UCSD-AML1 (cell line): ENCODE data around the gene SCMH1.
"Not testable (repeated sequence)": the region's sequence is repeated elsewhere in the genome, so short reads cannot be mapped to it uniquely, and the experiment has no call there.

Source experiments
- DNase-seq: peaks from one replicate; lab custom pipeline; 2025; ENCODE audit not compliant: unreplicated experiment; lab: John Stamatoyannopoulos, UW

Gene SCMH1

GRCh38 chr1:41215623-41216022 lies 26.5 kb downstream of the SCMH1 start:
- DNase-seq, result no peak

GRCh38 chr1:41213341-41213740 lies 28.8 kb downstream of the SCMH1 start:
- no peak for DNase-seq

GRCh38 chr1:41211608-41212007 lies 30.5 kb downstream of the SCMH1 start:
- DNase-seq, result not testable (repeated sequence)

- not testable (repeated sequence) for DNase-seq
Measured at GRCh38 chr1:41207053-41207452, 35.1 kb downstream of the SCMH1 start.

- DNase-seq, result no peak
Measured at GRCh38 chr1:41200728-41201127, 41.4 kb downstream of the SCMH1 start.

GRCh38 chr1:41199375-41199774 lies 42.7 kb downstream of the SCMH1 start:
- DNase-seq, result no peak

- DNase-seq, result no peak
Measured at GRCh38 chr1:41192456-41193178, 49.5 kb downstream of the SCMH1 start.

- no peak for DNase-seq
Measured at GRCh38 chr1:41184446-41184845, 57.7 kb downstream of the SCMH1 start.

GRCh38 chr1:41178230-41178629 lies 63.9 kb downstream of the SCMH1 start:
- not testable (repeated sequence) for DNase-seq

GRCh38 chr1:41175546-41175945 lies 66.6 kb downstream of the SCMH1 start:
- DNase-seq, result no peak

GRCh38 chr1:41174170-41174569 lies 67.9 kb downstream of the SCMH1 start:
- no peak for DNase-seq

GRCh38 chr1:41173651-41174050 lies 68.5 kb downstream of the SCMH1 start:
- no peak for DNase-seq

- no peak for DNase-seq
Measured at GRCh38 chr1:41171266-41171874, 70.7 kb downstream of the SCMH1 start.

- no peak for DNase-seq
Measured at GRCh38 chr1:41169799-41170180, 72.3 kb downstream of the SCMH1 start.

- DNase-seq, result no peak
Measured at GRCh38 chr1:41169066-41169798, 72.9 kb downstream of the SCMH1 start.

GRCh38 chr1:41167667-41168066 lies 74.4 kb downstream of the SCMH1 start:
- DNase-seq, result no peak

- no peak for DNase-seq
Measured at GRCh38 chr1:41164727-41165126, 77.4 kb downstream of the SCMH1 start.

- no peak for DNase-seq
Measured at GRCh38 chr1:41162441-41162840, 79.7 kb downstream of the SCMH1 start.

- no peak for DNase-seq
Measured at GRCh38 chr1:41161846-41162245, 80.3 kb downstream of the SCMH1 start.

GRCh38 chr1:41160498-41161110 lies 81.5 kb downstream of the SCMH1 start:
- DNase-seq, result no peak

GRCh38 chr1:41158966-41159365 lies 83.1 kb downstream of the SCMH1 start:
- no peak for DNase-seq
